Stimulated activated CD8-positive, alpha-beta memory T cell treated with anti-CD3 and anti-CD28 coated beads, Interleukin-12 subunit alpha, Interleukin-12 subunit beta, amount 100 ng/mL, for 1 hour (primary cell): Measurements from ENCODE around the gene TBC1D9.
"Not testable (repeated sequence)": the region's sequence is repeated elsewhere in the genome, so short reads cannot be mapped to it uniquely, and the experiment has no call there.

Experiments used
- DNase-seq: peaks from one replicate; pipeline ENCODE4 v3.0.0-alpha.2; 2020; ENCODE audit warnings: low read depth

TBC1D9 gene

DNA sequence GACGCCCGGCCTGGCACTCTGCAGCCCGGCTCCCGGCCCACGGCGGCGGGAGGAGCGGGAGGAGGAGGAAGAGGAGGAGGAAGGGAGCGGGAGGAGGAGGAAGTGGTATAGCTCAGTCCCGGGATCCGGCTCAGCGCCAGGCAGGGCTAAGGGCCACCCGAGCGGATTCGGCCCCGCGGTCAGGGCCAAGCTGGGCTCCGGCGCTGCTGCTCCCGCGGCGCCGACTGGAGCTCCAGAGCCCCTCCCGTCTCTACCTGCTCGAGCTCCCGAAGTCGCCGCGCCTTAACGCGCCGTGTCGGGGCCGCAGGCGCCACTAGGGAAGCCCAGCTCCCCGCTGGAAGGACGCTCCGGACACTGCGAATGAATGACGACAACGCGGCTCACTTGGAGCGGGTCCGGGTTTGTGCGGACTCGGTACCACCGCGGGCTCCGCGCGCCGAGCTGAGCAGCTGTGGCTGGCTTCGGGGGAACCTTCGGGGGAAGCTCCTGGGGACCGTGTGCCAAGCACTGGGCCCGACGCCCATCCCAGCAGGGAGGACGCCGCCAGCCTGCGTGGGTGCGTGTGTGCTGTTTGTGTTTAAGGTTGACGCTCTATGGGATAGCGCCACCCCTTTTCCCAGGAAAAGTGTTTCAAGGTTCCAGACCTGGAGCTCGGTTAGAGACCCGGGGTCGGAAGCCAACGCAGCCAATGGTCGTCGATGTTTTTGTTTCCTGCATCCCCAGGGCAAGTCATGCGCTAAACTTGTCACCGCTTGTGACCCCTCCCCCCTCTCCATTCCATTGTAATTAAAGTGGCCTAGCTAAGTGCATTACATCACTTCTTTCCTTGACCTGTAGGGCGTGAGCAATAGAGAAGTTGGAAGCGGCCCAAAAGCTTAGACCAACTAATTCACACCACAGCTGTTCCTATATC, at the start of gene TBC1D9:
TSS of gene TBC1D9 (minus strand) at position 67 of the 913 bp plus-strand sequence. CDS start 340 bp downstream, outside the sequence.
- no peak for DNase-seq

DNA sequence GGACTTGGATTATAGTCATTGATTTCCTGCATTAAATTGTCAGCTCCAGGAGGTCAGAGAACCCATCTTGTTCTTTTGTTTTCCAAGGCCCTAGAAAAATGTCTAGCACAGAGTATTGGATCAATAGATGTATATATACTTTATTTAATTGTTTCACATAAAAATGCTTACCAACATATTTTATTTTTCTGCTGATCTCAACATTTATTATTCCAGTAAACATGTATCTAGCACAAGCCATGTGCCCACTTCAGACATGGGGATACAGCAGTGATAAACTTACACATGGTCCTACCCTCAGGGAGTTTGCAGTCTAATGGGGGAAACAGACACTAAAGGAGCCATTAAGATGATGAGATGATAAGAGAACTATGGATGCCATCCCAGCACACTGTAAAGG, 49.1 kb upstream of the TBC1D9 start:
- no peak for DNase-seq

DNA sequence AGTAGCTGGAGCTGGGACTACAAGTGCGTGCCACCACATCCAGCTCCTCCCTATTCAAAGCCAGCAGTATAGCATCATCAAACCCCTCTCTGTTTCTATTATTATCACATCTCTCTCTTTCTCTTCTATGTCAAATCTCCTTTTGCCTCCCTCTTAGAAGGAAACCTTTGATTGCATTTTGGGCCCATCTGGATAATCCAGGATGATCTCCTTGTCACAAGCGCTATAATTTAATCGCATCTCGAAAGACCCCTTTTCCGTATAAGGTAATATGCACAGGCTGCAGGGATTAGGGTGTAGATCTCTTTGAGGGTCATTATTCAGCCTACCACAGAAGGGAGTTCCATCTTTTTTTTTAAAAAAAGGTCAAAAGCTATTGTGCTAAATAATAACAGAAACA, 46.4 kb upstream of the TBC1D9 start:
- DNase-seq: no peak

DNA sequence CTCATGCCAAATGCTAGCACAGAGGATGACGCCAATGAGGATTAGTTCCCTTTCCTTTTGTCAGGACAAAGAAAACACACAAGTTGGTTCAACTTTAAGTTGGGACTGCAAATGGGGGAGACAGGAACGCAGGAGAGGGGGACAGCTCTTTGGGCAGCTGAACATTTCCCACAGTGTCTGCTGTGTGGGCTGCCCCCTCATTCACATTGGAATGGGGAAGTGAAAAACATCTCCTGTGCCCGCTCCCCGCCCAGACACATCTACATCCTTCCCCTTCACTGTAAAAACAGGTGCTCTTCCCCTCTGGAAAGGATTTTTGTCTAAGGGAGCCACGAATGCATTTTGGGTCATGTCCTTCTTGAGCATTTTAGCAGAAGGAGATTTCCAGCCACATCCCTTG, 44.5 kb upstream of the TBC1D9 start:
- no peak for DNase-seq

DNA sequence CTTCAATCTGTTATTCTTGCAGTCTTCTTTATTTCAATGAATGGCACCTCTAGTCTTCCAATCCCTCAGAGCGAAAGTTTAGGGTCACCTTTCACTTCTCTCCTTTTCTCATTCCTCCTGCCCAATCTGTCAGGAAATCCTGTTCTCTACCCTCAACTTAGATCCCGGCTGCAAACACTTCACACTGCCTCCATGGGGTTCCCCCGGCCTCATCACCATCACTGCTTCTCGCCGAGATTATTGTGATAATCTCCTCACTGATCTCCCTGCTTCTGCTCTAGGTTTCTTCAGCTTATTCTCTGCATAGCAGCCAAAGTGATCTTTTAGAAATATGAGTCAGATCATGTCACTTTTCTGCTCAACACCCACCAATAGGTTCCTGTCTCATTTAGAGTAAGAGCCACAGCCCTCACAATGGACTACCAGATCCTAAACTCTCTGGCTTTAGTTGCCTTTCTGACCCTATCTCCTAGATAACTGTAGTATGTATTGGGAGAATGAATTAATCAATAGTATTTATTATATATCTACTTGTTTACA, 43.6 kb upstream of the TBC1D9 start:
- no peak for DNase-seq

DNA sequence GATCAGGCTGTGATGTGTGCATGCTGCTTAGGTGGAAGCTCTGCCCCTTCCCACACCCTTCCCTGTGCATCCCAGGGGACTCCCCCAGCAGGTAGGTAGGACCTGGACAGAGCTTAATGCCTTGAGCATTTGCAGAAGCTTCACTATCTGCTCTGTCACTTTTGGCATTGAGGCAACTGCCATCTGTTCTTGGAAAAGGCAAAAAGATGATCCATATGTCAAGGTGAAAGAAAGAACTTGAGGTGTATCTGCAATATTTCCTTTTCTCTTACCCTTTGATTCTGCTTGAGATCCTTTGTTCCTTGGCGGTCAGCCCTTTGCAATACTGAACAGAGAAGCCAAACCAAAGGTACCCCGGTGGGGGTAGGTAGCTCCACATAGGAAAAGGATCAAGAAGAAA, 37.1 kb upstream of the TBC1D9 start:
- no peak for DNase-seq

DNA sequence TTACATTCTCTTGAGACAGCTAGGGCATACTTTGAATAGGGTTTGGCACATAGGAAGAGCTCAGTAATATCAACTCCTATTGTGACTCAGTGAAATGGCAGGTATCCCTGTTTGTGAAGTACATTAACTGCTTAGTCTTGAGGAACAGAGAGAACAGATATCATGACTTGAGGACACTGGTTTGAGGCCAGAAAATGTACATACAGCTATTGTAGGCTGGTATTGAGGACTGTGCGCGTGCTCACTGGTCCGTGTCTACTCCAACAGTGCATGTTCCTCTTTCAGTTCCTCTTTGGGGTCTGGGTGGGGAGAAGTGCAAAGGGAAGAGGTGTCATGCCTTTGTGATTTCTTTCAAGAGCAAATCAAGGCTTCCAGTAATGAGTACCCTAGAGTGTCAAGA, 34.6 kb upstream of the TBC1D9 start:
- DNase-seq: no peak

DNA sequence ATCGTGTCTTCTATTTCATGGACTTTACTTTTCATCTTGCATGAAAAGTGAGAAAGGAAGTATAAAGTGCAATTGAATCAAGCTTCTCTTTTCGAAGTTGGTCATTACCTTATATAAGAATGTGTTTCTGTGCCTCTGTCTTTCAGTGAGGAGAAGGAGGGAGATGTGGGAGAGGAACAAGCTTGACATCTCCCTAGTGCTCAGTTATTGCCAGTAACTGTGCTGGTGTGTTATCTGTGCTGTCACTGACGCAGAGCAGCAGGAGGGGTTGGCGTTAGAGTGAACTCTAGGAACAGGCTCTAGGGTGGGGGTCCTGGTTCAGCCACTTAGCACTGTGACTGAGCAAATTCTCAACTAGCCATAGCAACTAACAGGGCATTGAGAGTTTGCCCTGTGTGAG, 34.0 kb upstream of the TBC1D9 start:
- DNase-seq: no peak

DNA sequence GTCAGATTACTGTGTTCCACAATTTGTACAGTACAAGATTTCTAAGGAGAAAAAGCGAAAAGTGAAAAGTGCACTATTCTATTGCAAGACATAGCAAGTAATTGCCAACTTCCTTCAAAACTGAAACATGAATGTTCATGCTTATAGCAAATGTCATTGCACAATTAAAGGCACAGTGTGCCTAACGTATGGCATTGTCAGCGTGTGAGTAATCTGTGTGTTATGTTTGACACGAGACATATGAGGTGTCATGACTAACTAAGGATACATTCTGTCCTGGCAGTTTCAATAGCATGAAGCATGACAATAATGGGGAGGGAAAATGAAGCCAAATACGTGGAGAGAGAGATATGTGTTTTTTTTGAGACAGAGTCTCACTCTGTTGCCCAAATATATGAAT, 33.6 kb upstream of the TBC1D9 start:
- no peak for DNase-seq

DNA sequence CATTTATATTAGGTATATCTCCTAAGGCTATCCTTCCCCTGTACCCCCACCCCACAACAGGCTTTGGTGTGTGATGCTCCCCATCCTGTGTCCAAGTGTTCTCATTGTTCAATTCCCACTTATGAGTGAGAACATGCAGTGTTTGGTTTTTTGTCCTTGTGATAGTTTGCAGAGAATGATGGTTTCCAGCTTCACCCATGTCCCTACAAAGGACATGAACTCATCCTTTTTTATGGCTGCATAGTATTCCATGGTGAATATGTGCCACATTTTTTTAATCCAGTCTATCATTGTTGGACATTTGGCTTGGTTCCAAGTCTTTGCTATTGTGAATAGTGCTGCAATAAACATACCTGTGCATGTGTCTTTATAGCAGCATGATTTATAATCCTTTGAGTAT, 26.6 kb upstream of the TBC1D9 start:
- not testable (repeated sequence) for DNase-seq

DNA sequence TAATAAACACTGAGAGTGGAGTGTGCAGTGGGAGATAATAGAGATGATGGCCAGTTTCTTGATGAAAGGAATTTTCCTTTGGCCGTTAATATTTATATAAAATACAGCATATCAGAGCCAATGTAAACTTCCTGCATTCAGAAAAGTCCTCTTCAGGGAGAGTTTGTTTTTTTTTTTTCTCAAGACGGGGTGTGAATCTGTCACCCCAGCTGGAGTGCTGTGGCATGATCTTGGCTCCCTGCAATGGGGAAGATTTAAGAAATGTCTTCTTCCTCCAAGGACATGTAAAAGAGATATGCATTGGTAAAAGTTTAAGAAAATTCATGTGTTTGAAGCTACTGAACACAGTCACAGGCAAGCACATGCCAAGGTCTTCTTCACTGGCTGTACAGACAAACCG, 25.4 kb upstream of the TBC1D9 start:
- no peak for DNase-seq

DNA sequence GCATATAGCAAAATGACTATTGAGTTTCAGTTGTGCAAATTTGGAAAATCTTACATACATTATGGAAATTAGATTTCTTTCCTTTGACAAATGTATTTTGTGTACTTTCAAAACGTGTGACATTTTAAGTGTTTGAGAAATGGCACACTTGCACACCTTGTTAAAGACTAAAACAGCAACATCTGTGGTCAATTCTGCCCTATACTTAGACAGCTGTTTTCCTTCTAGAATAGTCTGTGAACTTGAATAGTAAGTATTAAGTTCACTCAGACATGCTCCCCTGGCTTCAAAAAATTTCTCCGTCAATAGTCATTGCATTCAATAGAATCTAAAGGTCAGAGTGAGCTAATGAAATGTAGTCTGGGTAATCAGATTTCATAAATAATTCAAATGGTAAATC, 21.7 kb upstream of the TBC1D9 start:
- no peak for DNase-seq

DNA sequence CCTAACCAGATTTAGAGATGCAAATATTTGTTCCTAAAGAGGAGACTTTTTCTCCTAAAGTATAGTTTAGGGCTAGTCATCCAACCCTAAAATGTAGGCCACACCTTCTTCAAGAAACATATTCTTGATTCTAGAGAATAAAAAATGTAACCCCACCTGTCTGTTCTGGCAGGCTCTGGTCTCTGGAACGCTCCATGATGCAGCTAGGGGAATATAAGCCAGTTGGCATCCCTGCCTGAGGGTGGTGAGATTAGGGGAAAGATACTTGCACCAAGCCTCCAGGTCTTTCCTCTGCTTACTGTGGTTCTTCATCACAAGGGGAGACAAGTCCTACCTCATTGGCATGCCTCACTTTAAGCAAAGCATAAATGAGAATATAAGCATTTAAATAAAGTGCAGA, 21.2 kb upstream of the TBC1D9 start:
- no peak for DNase-seq

DNA sequence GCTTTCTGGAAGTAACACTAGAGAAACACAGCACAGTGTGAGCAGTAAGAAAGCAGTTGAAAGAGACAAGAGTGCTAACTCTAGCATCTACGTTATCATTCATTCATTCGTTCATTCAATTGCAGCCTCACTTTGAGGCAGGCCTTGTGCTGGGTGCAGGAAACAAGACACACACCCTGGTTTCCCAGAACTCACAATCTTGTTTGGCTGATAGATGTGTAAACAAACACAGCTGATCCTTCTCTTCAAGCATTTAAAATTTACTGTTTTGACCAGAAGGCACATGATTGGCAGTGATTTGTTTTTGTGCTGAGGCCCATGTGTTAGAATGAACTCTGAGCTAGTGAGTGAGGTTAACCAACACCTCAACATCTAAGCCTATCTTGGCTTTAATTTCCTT, 20.4 kb upstream of the TBC1D9 start:
- DNase-seq: no peak

DNA sequence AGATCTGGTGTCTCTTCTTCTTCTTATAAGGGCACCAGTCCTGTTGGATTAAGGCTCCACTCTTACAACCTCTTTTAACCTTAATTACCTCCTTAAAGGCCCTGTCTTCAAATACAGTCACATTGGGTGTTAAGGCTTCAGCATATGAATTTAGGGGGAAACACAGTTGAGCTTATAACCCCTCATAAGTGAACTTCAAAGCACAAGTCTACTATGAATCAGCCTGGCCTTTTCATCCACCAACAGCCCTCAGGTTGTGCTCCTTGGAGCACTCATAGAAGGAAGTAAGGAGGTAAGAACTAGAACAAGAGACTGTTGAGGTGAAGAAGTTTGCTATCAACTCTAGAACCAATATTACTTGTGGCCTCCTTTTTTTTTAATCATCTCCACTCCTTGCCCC, 18.8 kb upstream of the TBC1D9 start:
- no peak for DNase-seq

DNA sequence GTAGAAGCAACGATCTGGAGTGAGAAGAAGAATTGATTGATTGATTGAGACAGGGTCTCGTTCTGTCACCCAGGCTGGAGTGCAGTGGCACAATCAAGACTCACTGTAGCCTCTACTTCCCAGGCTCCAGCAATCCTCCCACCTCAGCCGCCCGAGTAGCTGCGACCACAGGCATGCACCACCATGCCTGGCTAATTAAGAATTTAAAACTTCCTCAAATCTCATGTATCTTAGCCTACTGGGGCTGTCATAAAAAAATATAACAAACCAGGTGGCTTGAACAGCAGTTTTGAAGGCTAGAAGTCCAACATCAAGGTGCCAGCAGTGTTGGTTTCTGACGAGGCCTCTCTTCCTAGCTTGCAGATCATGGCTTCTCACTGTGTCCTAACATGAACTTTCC, 18.3 kb upstream of the TBC1D9 start:
- no peak for DNase-seq

DNA sequence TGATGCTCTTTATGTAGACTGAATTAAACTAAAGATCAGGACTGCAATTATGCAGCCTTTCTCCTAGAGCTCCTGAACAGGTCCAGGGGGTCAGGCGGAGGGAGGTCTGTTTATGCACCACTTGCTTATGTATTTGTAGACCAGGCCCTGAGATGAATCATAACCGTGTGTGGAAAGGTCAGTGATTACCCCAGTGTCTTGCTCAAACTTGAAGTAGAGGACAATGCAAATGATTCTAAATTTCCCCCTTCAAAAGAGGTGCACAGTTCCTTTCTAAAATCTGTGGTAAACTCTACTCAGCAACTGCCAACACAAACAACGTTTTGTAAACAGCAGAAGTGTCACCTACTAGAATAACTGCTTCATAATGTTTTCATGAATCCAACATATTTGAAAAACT, 13.0 kb upstream of the TBC1D9 start:
- no peak for DNase-seq

DNA sequence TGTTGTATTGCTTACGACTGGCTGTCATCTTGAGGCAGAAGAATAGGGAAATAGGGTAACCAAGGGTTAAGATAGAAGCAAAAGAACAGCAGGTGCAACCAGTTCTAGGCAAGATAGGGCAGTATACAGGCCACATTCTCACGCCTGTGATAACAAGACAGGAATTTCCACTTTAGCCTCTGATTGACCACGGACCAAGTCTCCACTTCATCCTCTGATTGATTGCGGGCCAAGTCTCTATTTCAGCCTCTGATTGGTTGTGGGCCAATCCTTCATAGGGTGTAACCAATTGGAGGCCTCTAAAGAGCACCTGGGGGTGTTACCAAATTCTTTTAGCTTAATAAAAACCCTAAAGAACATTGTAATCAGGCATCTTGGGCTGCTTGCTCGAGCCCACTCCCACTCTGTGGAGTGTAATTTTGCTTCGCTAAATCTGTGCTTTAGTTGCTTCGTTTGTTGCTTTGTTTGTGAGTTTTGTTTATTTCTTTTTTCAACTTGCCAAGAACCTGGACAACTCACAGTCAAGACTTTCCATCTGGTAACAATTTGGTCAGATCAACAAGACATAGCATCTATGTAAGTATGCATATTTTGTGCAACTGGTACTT, 8.7 kb upstream of the TBC1D9 start:
- DNase-seq: no peak

DNA sequence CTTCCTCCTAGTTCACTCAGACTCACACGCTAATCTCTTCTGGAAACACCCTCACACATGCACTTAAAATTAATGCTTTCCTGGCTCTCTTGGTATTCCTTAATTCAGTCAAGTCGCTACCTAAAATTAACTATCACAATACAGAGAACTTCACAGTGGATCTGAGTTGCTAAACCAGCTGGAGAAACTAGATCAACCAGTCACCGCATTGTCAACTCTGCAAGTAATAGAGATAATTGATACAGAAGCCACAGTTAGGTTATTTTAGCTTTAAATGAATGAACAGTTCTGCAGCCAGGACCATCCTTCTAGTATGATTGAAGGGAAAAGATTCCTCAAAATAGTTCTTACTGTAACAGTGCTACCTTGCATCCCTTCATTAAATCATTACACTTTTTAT, 6.0 kb upstream of the TBC1D9 start:
- no peak for DNase-seq

DNA sequence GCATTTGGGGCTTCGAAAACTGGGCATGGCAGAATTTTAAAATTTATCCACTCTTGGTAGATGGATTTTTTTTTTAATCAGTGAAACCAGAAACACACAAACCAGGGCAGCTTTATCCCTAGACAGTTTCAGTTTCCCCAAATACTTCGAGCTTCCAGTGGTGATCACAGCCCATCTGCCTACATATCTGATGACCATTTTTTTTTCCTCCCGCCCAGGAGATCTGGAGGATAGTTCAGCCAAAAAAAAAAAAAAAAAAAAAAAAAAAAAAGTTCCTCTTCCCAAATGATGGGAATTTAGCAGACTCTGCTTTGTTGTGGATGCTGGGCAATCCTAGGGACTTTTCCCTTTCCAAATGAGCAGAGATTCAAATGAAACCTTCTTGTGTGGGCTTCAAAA, 1.0 kb upstream of the TBC1D9 start:
- DNase-seq: no peak

DNA sequence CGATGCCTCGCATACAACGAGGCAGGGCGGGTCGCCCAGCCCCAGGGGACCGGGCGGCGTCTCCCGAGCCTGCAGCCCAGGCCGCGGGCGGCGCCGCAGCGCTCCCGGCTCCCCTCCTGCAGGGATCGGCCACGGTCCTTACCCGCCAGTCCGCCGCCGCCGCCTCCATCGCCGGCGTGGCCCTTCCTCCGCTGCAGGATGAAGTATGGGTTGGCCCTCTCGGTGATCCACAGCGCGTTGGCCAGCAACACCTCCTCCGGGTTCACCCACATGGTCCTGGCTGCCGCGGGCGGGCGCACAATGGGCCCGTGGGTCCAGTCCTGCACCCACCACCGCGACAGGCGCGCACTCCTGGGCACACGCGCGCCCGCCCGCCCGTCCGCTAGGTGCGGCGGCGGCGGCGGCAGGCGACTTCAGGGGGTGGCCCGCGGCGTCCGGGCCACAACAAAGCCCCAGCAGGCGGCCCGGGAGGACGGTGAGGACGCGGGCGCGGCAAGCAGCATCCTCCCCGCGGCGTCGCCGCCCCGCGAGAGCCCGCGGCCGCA, 339 bp downstream of the TBC1D9 start:
- DNase-seq: no peak

DNA sequence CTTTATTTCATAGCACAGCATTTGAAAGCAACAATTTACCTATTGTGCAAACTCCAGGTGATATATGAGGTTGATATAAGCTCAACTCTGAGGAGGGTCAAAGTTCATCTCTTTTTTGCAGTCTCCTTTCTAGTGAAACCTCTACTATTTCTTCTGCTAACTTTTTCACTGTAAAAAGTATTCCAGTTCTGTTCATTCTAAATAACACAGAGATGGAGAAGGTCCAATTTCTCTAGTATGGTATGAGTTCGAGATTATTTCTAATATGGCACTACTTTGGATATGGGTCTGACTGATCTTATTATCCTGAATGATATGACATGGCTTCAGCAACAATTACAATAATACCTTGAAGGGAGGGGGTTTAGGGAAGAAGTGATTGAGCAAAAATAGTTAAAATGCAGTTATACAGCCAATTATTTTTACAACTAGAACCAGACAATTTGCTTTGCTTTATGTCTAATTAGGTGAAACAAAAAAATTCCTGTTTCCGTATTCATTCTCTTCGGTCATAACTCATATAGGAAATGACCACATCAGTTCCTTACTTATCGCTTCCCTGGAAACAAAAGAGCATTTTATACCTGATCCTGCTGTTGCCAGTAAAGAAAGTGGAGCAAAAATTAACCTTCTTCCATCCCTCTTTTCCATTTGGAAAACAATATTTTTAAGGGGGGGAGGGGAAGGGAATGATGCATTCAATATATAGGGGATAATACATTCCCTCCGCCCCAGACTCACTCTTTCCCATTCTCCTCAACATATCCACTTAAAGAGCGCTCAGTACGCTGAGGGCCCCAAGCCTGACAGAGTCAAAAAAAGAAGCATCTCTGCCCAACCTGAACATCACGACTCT, 1.0 kb downstream of the TBC1D9 start:
- no peak for DNase-seq
